GM18499 (cell line): ENCODE data around the gene ZDHHC3.

Experiments
- ATAC-seq: cut with Tn5 transposase; IDR thresholded peaks from one replicate; pipeline ENCODE4 v1.9.1; 2021; ENCODE audit warnings: moderate number of reproducible peaks; ENCODE audit not compliant: insufficient read depth, unreplicated experiment

The ZDHHC3 gene

DNA sequence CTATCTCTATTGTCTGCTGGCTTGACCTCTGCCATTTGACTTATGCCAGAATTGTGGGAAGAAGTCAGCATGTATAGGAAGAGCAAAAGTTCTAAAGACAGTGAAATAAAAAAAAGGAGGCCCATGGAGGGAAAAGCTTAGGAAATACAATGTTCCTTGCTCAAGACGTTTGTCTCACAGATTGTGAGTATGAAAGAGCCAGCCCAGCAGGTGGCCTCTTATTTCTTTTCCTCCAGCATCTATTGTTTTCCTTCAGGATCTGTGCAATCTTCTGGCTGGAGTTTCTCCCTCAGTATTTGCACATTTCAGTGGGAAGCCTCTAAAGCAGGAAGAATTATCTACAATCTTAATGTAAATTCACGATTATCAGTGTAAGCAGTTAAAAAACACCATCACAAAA lies 43.7 kb downstream of the ZDHHC3 start:
- ATAC-seq, result no peak

DNA sequence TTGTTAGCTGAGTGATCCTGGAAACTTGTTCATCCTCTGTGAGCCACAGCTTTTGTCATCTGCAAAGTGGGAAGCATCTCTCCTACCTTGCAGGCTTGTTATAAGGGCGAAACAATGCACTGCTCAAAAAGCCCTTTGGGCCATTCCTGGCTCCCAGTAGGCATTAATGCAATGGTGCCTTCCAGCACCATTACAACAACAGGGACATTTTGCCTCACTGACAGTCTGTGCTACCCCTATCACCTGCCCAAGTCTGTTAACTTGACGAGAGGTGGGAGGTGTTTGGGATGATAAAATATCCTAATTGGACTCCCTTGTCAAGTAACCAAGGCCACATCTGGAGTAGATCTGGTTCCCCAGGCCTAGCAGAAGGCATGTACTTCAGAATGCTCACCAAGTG lies 44.2 kb downstream of the ZDHHC3 start:
- ATAC-seq, result no peak

DNA sequence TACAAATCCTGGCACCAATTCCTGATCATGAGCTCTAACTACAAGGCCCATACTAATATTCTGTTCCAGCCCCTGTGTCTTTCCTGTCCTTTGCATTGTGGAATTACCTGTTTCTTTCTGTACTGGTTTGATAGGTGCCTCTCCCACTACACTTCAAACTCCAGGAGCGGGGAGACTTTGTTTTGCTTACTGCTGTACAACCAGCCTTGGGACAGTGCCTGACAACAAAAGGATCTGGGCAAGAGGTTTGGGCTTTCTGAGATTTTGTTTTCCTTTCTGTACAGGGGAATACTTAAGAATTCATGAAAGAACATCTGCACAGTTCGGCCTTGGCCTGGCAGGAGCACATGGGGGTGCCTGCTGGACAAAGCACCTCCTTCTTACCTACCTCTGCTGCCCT lies 45.1 kb downstream of the ZDHHC3 start:
- ATAC-seq, result no peak

DNA sequence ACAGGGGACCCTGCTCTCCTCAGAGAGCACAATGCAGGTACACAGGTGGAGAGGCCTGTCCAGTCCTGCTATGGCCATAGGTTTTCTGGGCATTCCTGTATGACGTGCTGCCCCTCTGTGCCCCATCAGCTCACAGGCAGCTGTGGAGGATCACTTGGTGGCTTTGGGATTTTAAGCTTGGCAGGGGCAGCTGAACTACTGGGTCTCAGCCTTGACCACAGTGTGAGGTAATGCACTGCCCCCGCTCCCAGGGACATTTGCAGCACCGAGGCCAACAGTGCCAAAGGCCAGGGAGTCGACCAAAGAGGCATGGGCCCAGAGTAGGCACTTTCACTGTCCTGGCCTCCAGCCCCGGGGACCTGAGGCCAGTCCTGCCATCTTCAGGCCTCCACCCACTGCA lies 46.2 kb downstream of the ZDHHC3 start:
- ATAC-seq, result no peak

DNA sequence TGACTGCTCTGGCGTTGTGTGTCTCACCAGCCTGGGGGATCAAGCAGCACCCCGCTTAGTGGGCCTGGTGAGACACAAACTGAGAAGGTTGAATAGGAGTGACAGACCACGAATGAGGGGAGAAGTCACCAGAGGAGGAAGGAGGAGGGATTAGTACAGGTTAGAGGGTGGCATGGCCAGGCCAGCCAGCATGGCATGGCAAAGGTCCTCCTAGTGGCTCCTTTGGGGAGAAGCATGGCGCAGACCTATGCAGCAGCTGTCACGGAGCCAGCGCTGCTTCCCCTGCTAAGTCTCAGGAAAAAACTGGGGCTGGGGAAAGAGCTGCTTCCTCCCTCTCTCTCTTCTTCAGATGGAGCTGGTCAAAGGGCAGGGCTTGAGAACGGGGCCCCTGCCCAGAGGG lies 48.6 kb downstream of the ZDHHC3 start:
- no peak for ATAC-seq

DNA sequence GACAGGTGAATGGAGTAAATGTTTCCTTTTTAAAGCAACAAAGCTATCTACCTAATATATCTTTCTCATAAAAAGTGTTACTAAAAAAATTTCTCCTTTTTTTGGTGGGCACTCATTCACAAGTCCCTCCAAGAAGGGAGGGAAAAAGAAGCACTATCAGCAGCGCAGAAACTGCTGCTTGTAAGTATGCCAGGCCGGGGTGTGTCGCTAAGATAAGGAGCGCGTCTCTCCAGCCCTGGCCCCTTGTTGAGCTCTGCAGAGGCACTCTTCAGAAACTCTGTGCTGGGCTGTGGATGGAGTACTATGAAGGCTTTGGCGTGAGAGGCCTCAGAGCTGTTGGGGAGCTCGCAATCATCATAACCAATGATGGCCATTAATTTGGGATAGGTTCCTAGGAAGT lies 49.1 kb downstream of the ZDHHC3 start:
- no peak for ATAC-seq

DNA sequence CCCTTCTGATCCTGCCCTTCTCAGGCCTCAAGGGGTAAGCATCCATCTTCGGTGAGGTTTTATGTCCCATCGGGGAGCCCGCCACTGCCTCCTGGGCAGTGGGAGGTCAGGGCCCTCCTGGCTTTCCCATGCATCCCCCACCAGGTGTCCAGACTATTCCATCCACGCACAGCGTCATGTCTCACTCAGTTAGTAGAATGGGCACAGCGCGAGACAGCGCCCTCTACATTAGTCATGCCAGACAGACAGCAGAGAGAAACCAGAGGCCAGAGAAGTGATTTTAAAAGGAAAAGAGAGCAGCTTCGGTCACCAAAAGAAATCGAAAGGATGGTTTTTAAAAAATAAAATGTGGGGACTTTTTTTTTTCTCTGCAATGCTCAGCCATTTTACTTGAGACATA lies 49.8 kb downstream of the ZDHHC3 start:
- no peak for ATAC-seq

DNA sequence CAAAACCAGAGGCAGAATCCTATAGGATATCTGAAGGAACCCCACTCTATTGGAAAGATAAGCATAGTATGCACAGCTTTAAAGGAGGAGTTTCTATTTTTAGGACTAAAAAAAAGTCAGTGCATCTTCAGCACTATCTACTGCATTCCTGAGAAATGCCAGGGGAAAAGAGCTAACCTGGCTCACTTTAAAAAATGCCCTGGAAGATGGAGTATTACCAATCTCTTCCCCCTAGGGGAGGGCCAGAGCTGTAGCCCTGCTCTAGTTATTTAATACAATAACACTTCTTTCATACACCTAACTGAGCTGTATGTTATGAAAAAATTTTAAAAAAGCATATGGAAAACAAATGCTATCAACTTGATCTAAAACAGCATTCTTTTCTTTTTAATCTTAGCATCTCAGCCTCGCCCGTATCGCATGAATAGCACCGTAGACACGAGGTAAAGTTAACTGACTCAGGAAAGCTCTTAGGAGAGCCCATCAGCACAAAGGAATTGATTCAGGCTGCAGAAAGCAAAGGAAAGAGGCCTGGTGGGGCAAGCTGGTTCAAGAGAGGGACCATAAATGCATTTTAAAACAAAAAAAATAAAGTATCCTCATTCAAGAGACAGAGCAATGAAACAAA lies 51.4 kb downstream of the ZDHHC3 start:
- ATAC-seq, result no peak

DNA sequence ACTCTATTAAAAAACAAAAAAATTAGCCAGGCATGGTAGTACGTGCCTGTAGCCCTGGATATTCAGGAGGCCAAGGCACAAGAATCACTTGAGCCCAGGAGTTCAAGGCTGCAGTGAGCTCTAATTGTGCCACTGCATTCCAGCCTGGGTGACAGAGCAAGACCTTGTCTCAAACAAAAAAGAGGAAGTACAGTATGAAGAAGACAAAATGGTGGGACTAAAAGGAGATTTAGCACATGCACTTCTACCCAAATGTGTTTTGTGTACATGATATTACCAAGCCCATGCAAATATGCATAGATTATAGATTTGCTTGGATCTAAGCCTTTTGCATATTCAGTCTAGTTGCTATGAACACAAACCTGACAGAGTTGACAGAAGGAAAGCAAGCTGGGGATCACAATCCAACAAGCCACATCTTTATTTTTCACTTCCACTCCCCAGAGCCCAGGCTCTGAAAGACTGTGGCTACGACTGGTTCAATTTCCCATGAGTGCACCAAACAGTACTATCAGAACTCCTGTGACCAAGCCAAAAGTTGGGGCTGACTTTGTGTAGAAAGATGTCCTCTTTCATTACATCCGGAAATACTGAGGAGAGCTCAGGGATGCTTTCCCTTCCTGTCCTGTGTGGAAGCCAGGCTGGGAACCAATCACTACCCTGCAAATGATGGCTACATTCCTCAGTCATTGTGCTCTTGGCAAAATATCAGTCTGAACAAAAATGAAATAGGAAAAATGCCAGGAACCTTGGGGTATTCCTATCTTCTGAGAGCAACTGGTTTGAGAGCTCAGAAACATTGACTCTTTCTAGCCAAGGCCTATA lies 52.1 kb downstream of the ZDHHC3 start:
- ATAC-seq, result no peak

DNA sequence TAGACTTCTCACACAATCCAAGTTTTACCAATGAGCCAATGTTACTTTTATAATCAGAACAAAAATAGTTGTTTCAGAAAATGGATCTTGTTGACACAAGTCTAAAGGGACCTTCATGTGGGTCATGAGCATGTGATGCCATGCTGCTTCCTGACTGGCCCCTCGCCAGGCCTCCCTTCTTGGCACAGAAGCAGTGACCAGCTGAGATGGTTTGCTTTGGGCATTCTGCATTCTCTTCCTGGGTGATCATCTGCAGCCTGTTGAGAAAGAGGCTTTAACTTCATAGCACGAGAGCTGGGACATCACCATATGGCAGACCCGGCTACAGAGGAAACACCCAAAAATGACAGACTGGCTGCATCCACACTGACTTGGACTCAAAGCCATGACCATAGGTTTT lies 55.9 kb downstream of the ZDHHC3 start:
- ATAC-seq, result no peak

DNA sequence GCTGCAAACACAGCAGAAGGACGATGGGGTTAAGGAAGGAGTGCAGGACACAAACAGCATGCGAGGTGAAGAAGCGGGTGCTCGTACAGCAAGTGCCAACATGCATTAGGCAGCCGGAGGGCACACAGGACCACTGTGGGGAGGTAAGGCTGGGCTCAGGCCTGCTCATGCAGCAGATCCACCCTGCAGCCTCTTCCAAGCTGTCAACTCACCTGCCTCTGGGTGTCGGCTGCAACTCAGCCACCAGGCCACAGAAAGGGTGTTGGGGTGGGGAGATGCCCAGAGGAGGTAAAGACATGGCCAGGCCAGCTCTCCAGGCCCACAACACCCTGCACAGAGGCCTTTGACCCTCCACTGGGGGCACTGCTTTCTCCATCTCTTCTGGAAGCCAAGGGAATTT lies 57.4 kb downstream of the ZDHHC3 start:
- no peak for ATAC-seq

DNA sequence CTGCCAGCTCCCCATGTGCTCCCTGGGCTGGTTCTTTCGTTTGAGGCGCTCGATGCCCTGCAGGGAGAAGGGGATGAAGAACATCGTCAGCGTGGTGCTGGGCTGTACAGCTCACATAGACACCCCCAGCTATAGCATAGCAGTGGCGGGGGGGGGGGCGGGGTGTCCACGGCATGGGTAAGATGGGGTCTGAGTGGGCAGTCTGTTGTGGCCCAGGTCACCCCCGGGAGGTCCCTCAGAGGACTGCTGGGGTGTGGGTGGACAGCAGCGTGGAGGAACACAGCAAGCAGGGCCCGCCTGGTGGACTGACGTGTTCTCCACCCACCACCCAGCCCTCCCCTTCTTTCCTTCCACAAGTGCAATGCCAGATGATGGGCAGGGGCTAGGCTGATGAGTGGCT lies 57.9 kb downstream of the ZDHHC3 start:
- no peak for ATAC-seq

DNA sequence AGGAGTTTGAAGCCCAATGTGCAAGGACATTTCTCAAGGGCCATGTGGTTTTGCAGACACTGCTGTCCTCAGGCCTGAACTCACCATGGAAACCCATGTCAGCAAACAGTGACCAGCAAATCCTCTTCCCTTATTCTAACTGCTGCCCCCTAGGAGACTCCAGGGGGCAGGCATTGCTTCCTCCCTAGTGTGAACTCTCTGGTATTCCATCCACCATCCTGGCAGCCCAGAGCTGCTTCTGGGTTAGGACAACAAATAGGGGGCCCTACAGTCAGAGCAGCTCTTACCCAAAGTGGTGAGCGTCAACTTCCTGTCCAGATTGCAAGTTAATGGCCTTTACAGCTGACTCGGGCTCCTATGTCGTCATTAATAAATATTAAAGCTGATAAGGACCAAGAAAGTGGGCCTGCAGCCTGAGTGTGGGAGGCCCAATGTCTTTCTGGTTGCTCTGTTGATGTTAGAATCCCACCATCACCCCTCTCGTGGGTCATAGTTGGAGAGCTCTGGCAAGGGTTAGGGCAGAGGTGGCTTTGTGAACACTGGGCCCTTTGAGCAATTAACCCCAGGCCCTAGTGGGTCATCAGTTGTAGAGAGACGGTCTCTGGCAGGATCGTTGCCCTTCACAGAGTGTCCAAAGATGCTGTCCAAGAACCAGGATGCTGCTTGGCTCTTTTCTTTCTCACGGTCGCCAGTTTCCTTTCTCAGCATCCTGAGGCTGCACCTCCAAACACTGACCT lies 60.1 kb downstream of the ZDHHC3 start:
- ATAC-seq, result no peak

DNA sequence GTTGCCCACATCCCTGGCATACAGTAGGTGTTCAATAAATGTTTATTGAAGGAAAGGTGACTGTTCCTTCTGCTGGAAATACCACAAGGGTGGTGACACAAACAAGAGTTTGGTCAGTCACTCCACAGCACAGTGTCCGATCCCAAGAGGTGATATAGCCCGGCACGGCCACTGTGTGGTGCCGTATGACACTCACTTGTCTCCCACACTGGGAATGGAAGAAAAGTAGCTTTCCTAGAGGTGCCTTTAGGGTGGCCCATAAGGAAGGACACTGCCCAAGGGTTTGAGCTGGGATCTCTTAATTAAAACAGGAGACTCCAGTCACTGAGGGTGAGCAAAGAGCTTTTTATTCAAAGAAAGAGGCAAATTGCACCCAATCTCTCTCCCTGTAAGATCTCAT lies 61.0 kb downstream of the ZDHHC3 start:
- no peak for ATAC-seq

DNA sequence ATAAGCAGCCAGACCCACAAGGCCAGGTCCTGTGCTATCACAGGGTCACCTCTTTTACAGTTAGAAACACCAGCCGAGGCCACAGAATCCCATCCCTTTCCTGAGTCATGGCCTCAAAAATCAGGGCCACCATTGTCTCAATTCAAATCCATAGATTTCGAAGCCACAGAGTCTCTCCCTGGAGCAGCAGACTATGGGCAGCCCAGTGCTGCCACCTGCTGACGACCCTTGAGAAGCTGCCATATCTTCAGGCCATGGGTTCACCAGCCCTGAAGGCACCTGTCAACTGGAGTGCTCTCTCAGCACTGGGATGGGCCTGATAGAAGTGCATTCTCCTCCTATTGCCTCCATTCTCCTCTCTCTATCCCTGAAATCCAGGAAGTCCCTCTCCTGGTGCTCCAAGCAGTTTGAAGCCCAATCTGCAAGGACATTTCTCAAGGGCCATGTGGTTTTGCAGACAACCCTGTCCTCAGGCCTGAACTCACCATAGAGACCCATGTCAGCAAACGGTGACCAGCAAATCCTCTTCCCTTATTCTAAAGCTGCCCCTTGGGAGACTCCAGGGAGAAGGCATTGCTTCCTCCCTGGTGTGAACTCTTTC lies 62.0 kb downstream of the ZDHHC3 start:
- no peak for ATAC-seq

DNA sequence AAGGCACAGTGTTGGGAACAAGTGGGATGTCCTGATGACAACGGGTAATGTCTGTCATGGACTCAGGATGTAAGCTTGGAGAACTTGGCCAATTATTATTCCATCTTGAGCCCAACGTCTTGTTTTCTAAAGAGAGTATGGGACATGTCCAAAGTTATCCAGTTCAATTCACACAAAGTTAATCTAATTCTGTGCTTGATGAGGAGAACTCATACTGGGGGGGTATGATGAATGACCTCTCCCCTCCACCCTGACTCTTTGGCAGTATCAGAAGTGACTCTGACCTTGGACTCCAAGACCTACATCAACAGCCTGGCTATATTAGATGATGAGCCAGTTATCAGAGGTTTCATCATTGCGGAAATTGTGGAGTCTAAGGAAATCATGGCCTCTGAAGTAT lies 65.3 kb downstream of the ZDHHC3 start:
- ATAC-seq, result no peak

DNA sequence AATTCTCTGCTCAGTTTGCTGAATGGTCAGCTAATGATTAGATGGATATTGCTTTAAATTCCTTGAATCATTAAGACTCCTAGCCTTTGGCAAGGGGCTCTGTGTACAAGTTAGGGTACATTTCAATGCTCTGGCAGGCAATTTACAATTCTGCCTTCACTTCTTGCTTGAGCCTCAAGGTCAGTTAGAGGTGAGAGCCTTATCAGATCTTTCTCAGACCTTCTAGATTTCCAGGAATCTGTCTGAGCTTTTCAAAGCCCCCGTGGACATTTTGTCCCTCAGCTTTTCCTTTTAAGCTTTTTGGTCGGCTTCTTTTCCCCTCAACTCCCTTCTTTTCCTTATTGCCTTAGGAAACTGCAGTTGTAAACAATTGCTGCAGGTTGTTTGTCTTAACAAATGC lies 66.9 kb downstream of the ZDHHC3 start:
- ATAC-seq, result no peak

DNA sequence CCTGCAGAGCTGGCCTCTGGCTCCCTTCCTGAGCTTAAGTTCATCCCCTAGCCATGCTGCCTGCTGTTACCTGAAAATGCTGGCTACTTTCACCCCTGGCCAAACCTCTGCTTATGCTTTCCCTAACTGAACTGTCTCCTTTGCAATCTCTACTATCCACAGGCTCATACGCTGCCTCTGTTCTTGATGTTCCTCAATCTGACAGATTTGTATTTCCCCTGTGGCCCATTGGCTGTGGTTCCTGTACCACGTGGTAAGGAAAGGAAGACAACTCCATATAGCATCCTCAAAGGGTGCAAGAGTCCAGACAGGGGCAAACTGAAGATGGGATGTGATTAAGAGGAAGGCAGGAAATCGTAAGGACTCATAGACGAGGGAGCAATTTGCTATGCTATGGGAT lies 68.4 kb downstream of the ZDHHC3 start:
- ATAC-seq, result no peak

DNA sequence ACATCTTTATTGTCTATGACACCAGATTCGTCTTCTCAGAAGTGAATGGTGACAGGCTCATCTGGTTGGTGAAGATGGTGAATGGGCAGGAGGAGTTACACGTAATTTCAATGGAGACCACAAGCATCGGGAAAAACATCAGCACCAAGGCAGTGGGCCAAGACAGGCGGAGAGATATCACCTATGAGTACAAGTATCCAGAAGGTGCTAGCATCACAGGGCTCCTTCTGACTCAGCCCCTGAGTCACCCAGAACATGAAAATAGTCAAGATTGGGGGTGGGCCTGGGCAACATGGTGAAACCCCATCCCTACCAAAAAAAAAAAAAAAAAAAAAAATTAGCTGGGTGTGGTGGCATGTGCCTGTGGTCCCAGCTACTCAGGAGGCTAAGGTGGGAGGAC lies 69.0 kb downstream of the ZDHHC3 start:
- ATAC-seq, result no peak

DNA sequence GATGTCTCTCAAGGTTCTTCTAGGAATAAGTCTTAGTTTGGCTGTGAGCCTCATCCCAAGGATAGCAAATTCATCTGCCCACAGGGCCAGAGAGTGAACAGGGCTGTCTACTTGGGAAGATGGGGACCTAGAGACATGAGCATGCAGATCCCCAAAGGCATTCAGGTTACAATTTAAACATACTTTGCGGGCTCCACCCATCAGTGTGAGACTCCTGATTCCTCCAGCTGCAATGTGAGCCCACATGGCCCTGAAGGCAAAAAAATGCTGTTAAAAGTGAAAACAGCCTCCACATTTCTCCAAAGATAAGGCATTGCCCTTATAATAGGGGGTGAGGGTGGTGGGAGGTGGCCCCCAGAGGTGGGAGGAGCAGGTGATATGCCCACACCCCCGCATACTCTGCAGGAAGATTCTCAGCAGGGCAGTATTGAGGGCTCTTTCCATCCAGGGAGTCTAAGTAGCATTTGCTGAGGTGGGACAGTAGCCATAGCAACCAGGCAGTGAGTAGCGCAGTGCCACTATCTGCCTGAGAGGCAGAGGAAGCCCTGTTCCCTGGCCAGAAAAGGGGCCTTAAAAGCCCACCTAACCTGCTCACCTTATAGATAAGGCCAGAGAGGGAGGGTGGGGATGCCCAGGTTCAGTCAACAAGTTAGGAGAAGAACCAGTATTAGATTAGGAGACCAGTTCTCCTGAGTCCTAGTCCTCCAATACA lies 70.4 kb downstream of the ZDHHC3 start:
- no peak for ATAC-seq
